ENCODE data around the gene ZDHHC1.

Gene ZDHHC1

GRCh38 chr16:67428146-67428731, 12.0 kb upstream of the ZDHHC1 start:
- TF ChIP-seq CTCF (conservative IDR thresholded peaks at IDR 0.05; ENCODE audit: low read depth, low read length), result peak; percentile 93
- peak; percentile 71 for DNase-seq (ENCODE audit: low read depth)
- no peak overlapping the region for H3K4me3 ChIP-seq (ENCODE audit: low read depth, low read length)

GRCh38 chr16:67426950-67427349, 10.7 kb upstream of the ZDHHC1 start:
- TF ChIP-seq CTCF (conservative IDR thresholded peaks at IDR 0.05; ENCODE audit: low read depth, low read length), result no peak
- H3K4me3 ChIP-seq (ENCODE audit: low read depth, low read length), result no peak overlapping the region
- DNase-seq (ENCODE audit: low read depth), result peak; percentile 50

DNA sequence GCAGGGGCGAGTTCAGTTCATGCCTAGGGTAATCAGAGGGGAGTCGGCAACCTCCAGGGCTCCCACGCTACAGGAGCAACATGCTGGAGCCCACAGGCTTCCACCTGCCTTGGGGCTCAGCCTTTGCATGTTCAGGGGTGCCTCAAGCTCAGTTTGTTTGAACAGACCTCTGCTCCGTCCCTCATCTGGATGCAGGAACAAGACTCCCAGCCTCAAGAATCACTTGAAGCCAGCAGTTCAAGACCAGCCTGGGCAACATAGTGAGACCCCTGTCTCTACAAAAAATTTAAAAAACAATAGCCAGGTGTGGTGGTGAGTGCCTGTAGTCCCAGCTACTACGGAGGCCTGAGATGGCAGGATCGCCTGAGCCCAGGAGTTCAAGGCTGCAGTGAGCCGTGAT, 9.7 kb upstream of the ZDHHC1 start:
- no peak for TF ChIP-seq CTCF (conservative IDR thresholded peaks at IDR 0.05; ENCODE audit: low read depth, low read length)
- no peak overlapping the region for H3K4me3 ChIP-seq (ENCODE audit: low read depth, low read length)
- no peak for DNase-seq (ENCODE audit: low read depth)

DNA sequence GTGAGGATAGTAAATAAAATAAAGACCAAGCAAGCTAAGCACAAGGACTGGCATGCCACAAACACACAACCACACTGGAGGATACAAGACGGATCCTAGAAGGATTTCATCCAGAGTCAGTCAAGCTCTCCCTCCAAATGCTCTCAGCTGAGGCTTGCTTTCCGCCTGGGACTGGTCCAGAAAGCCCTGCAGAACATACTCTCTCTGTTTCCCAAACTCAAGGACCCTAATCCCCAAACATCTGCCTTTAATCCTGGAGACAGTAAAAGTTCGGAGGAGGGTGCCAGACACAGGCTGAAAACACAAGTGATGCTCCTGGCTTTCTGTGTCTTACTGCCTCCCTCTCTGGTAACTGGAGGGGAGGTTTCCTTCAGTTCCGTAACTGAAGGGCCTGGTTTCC, 9.3 kb upstream of the ZDHHC1 start:
- no peak for TF ChIP-seq CTCF (conservative IDR thresholded peaks at IDR 0.05; ENCODE audit: low read depth, low read length)
- no peak for DNase-seq (ENCODE audit: low read depth)
- no peak overlapping the region for H3K4me3 ChIP-seq (ENCODE audit: low read depth, low read length)

DNA sequence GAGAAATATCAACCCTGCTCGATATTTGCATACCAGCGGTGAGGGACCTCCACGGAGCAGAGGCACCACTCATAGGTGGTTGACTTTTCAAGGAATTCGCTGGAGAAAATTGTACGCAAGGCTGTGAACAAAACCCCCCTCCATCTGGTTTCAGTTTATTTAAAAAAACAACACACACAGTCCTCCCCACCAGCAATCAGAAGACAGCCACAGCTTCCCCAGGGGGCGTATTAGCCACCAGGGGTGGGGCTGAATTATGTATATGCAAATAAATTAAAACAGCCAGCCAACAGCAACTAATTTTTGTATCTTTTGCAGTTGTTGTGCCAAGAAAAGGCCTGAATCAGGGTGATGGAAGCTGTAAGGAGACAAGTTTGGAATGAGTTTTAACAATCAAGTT, 8.8 kb upstream of the ZDHHC1 start:
- H3K4me3 ChIP-seq (ENCODE audit: low read depth, low read length), result no peak overlapping the region
- TF ChIP-seq CTCF (conservative IDR thresholded peaks at IDR 0.05; ENCODE audit: low read depth, low read length), result peak; percentile 5
- DNase-seq (ENCODE audit: low read depth), result peak; percentile 34

GRCh38 chr16:67424261-67424615, 8.0 kb upstream of the ZDHHC1 start:
- no peak for DNase-seq (ENCODE audit: low read depth)
- H3K4me3 ChIP-seq (ENCODE audit: low read depth, low read length), result no peak overlapping the region
- TF ChIP-seq CTCF (conservative IDR thresholded peaks at IDR 0.05; ENCODE audit: low read depth, low read length), result no peak

GRCh38 chr16:67423611-67424260, 7.5 kb upstream of the ZDHHC1 start:
- DNase-seq (ENCODE audit: low read depth), result no peak
- no peak for TF ChIP-seq CTCF (conservative IDR thresholded peaks at IDR 0.05; ENCODE audit: low read depth, low read length)

More at GRCh38 chr16:67423611-67424260, 7.5 kb upstream of the ZDHHC1 start:
- H3K4me3 ChIP-seq (ENCODE audit: low read depth, low read length), result no peak overlapping the region
